NCI-H2107 (cell line): ENCODE results near the gene RASEF.
"Not testable (repeated sequence)": the region's sequence is repeated elsewhere in the genome, so short reads cannot be mapped to it uniquely, and the experiment has no call there.

ENCODE experiments used
- DNase-seq: peaks from one replicate; lab custom pipeline; 2025; lab: John Stamatoyannopoulos, UW

Gene RASEF

GRCh38 chr9:83062651-83063527 is at the start of gene RASEF:
RASEF (minus strand) TSS chr9:83063142; CDS start chr9:83062867, 275 bp downstream.
- no peak for DNase-seq

- DNase-seq, result no peak
Measured at GRCh38 chr9:83111169-83111568, 48.2 kb upstream of the RASEF start.

- no peak for DNase-seq
Measured at GRCh38 chr9:83109296-83109695, 46.4 kb upstream of the RASEF start.

GRCh38 chr9:83108208-83108607 is 45.3 kb upstream of the RASEF start:
- no peak for DNase-seq

- DNase-seq, result no peak
Measured at GRCh38 chr9:83106772-83107171, 43.8 kb upstream of the RASEF start.

- DNase-seq, result no peak
Measured at GRCh38 chr9:83106263-83106662, 43.3 kb upstream of the RASEF start.

GRCh38 chr9:83097633-83098032 is 34.7 kb upstream of the RASEF start:
- no peak for DNase-seq

GRCh38 chr9:83093311-83093710 is 30.4 kb upstream of the RASEF start:
- DNase-seq, result not testable (repeated sequence)

- no peak for DNase-seq
Measured at GRCh38 chr9:83081846-83082245, 18.9 kb upstream of the RASEF start.

- DNase-seq, result no peak
Measured at GRCh38 chr9:83081010-83081409, 18.1 kb upstream of the RASEF start.

GRCh38 chr9:83075932-83076331 is 13.0 kb upstream of the RASEF start:
- not testable (repeated sequence) for DNase-seq

GRCh38 chr9:83072498-83072897 is 9.6 kb upstream of the RASEF start:
- DNase-seq, result not testable (repeated sequence)

- no peak for DNase-seq
Measured at GRCh38 chr9:83071626-83072025, 8.7 kb upstream of the RASEF start.

- DNase-seq, result no peak
Measured at GRCh38 chr9:83070261-83070660, 7.3 kb upstream of the RASEF start.

GRCh38 chr9:83069651-83070050 is 6.7 kb upstream of the RASEF start:
- DNase-seq, result no peak

GRCh38 chr9:83068414-83068813 is 5.5 kb upstream of the RASEF start:
- no peak for DNase-seq

GRCh38 chr9:83067579-83067978 is 4.6 kb upstream of the RASEF start:
- no peak for DNase-seq

GRCh38 chr9:83066771-83067170 is 3.8 kb upstream of the RASEF start:
- DNase-seq, result no peak

- no peak for DNase-seq
Measured at GRCh38 chr9:83065233-83065632, 2.3 kb upstream of the RASEF start.

GRCh38 chr9:83061990-83062650 is 822 bp downstream of the RASEF start:
- no peak for DNase-seq

GRCh38 chr9:83061036-83061435 is 1.9 kb downstream of the RASEF start:
- no peak for DNase-seq

- no peak for DNase-seq
Measured at GRCh38 chr9:83060556-83060955, 2.4 kb downstream of the RASEF start.

- no peak for DNase-seq
Measured at GRCh38 chr9:83059417-83059816, 3.5 kb downstream of the RASEF start.
